Suprapubic skin (tissue), 3 donors: ENCODE measurements around the gene HNF1B.

Source experiments
- POLR2A ChIP-seq, 2 donors: fragments of 450-650 bp; IDR thresholded peaks; one replicate each; pipeline ENCODE4 v1.6.1; 2017; ENCODE audit warnings: antibody characterized with exemption in 2 of 2, mild to moderate bottlenecking in 2 of 2, moderate library complexity in 2 of 2
- TF ChIP-seq, protein P1 (sequence below), 2 donors: fragments of 200-600 bp in 1 of 2; fragments of 450-650 bp in 1 of 2; sonication (generic) in 1 of 2; IDR thresholded peaks; one replicate each; pipeline ENCODE4 v1.5.1; 2016 to 2019; ENCODE audit warnings: antibody characterized with exemption in 2 of 2, mild to moderate bottlenecking in 1 of 2, moderate library complexity in 1 of 2

DNA sequence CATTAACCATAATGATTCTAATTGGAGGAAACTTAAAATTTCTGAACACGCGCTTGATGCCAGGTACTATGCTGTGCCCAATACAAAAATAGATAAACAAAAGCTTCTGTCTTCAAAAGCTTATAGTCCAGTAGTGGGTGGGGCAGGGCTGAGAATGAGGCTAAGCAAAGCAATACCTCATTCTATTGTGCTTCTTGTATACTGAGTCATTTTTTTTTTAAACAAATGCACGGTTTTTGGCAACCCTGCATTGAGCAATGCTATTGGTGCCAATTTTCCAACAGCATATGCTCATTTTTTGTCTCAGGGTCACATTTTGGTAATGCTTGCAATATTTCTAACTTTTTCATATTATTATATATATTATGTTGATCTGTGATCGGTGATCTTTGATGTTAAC lies 34.7 kb upstream of the HNF1B start:
- TF ChIP-seq, protein P1, sequence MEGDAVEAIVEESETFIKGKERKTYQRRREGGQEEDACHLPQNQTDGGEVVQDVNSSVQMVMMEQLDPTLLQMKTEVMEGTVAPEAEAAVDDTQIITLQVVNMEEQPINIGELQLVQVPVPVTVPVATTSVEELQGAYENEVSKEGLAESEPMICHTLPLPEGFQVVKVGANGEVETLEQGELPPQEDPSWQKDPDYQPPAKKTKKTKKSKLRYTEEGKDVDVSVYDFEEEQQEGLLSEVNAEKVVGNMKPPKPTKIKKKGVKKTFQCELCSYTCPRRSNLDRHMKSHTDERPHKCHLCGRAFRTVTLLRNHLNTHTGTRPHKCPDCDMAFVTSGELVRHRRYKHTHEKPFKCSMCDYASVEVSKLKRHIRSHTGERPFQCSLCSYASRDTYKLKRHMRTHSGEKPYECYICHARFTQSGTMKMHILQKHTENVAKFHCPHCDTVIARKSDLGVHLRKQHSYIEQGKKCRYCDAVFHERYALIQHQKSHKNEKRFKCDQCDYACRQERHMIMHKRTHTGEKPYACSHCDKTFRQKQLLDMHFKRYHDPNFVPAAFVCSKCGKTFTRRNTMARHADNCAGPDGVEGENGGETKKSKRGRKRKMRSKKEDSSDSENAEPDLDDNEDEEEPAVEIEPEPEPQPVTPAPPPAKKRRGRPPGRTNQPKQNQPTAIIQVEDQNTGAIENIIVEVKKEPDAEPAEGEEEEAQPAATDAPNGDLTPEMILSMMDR (IDR thresholded peaks at IDR 0.05) = no peak
- no peak for TF ChIP-seq POLR2A (IDR thresholded peaks at IDR 0.05)
